Stimulated activated CD8-positive, alpha-beta memory T cell treated with anti-CD3 and anti-CD28 coated beads, Interleukin-15, amount 100 ng/mL, for 1 hour (primary cell): Measurements from ENCODE around the gene AGTR1.
"Not testable (repeated sequence)": the region's sequence is repeated elsewhere in the genome, so short reads cannot be mapped to it uniquely, and the experiment has no call there.

Experiments used
- DNase-seq: peaks from one replicate; pipeline ENCODE4 v3.0.0-alpha.2; 2020; ENCODE audit warnings: low read depth

Gene AGTR1

GRCh38 chr3:148758303-148758884 lies 60.7 kb downstream of the AGTR1 start:
- DNase-seq = no peak

- no peak for DNase-seq
These were observed 61.7 kb downstream of the AGTR1 start for GRCh38 chr3:148759430-148759829.

DNA sequence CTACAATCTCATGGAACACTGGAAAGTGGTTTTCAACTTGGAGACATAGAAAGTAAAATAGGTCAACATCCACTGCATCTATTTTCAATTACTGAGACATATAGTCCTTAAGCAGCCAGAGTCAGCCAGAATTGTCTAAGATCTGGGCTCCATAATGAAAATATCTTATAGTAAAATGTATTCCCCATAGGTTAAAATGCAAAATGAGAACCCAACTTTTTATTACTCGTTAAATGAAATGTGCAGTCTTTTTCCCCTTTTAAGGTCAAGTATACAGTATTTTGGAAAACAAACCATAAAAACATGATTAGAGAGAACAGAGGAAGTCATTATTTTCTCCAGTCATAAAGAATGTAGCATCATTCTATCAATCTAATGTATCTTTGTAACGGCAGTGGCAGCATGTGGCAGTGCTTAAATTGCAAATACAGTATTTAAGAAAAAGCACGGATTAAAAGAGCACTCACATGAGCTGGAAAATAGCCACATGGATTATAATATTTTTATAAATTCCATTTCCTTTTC lies 65.5 kb downstream of the AGTR1 start:
- DNase-seq = no peak

DNA sequence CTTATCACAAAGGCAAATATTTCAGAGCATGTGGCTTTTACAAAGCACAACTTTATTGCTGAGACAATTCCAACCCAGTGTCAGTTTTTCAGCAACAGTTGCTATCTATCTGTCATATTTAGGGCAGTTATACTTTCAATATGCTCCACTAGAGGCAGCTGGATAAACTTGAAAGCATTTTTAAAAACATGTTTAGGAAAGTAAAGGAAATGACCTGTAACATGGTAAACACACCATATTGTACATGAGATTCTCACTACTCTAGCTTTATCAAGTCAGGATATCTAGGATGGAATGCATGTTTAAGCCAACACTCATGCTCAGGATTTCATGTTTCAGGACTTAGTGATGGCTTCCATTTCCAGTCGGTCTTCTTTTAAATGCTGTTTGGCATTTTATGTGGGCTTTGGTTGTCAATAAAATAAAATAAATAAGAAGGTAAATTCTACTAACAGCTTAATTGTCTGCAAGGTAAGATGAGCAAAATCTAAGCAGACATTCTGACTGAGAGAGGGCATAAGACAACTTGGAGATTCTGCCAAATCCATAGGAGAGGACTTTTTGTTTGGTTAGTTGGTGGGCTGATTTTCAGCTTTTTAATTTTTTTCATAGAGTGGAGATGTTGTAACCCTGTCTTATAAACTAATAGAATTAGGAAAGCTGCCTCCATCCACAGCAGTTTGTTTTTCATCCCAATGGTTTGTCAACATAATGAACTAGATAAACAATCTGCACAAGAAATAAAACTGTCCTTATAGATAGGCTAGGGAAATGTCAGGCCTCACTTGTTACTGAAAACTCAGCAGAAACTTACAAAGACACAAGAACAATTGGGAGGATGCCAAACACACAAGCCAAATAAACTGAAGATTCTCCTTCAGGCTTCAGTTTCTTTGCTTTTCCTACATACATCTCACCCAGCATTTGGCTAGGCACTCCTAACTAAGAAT lies 66.6 kb downstream of the AGTR1 start:
- DNase-seq = no peak

GRCh38 chr3:148772361-148772760 lies 74.7 kb downstream of the AGTR1 start:
- DNase-seq = no peak

- DNase-seq = no peak
These were observed 75.1 kb downstream of the AGTR1 start for GRCh38 chr3:148772835-148773234.

- DNase-seq = no peak
These were observed 76.1 kb downstream of the AGTR1 start for GRCh38 chr3:148773805-148774204.

GRCh38 chr3:148778926-148779325 lies 81.2 kb downstream of the AGTR1 start:
- DNase-seq = no peak

- DNase-seq = not testable (repeated sequence)
These were observed 87.3 kb downstream of the AGTR1 start for GRCh38 chr3:148785026-148785425.

- not testable (repeated sequence) for DNase-seq
These were observed 88.5 kb downstream of the AGTR1 start for GRCh38 chr3:148786159-148786558.

GRCh38 chr3:148789146-148789545 lies 91.4 kb downstream of the AGTR1 start:
- no peak for DNase-seq

DNA sequence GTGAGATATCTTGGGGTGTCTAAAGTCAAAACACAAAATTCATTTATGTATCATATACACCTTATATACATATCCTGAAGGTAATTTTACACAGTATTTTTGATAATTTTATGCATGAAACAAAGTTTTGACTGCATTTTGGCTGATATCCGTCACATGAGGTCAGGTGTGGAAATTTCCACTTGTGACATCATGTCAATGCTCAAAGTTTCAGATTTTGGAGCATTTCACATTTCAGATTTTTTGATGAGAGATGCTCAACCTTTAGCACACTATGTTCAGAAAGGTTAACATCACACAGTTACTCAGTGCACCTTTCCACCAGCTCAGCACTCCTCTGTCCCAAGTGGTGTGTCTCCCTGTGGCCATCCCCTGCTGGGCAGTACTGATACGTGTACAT lies 92.2 kb downstream of the AGTR1 start:
- DNase-seq = no peak

- no peak for DNase-seq
These were observed 92.7 kb downstream of the AGTR1 start for GRCh38 chr3:148790370-148790769.

GRCh38 chr3:148790851-148791735 lies 93.4 kb downstream of the AGTR1 start:
- DNase-seq = no peak

DNA sequence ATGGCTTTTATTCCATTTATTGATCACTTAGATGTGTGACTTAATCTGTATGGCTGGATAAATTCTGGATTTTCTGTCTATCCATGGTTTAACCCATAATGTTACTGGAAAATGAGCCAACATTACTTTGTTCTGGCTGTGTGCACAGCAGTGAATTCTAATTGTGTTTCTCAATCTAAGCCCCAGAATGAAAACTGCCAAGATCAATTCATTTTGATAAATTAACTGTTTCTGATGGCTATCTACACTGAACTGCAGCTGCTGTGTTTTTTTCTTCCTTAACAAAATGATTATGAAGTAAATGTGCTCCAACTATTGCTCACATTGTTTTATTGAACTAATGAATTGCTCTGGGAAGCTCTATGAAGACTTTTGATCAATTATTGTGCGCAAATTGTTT lies 94.2 kb downstream of the AGTR1 start:
- no peak for DNase-seq

- no peak for DNase-seq
These were observed 94.8 kb downstream of the AGTR1 start for GRCh38 chr3:148792516-148792915.
